HG03354 (cell line): Measurements from ENCODE around the gene GALNT1.

Source experiments
- ATAC-seq: cut with Tn5 transposase; IDR thresholded peaks from one replicate; pipeline ENCODE4 v1.9.1; 2021; ENCODE audit warnings: mild to moderate bottlenecking; ENCODE audit not compliant: unreplicated experiment, poor library complexity, severe bottlenecking

GALNT1 gene

DNA sequence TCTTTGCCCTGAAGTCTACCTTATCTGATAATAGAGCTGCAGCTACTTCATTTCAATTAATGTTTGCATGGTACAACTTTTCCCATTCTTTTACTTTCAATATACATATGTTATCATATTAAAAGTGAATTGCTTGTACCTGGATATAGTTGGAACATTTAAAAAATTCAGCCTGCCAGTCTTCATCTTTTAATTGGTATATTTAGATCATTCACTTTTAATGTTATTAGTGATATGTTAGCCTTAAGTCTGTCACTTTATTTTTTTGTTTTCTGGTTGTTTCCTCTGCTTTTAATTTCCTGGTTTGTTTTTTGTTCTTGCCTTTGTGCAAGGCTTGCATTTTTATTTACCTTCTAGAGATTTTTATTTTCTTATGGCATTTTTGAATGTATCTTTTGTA lies 158.2 kb downstream of the GALNT1 start:
- no peak for ATAC-seq

- no peak for ATAC-seq
Observed at GRCh38 chr18:35740656-35741055, 159.1 kb downstream of the GALNT1 start.

DNA sequence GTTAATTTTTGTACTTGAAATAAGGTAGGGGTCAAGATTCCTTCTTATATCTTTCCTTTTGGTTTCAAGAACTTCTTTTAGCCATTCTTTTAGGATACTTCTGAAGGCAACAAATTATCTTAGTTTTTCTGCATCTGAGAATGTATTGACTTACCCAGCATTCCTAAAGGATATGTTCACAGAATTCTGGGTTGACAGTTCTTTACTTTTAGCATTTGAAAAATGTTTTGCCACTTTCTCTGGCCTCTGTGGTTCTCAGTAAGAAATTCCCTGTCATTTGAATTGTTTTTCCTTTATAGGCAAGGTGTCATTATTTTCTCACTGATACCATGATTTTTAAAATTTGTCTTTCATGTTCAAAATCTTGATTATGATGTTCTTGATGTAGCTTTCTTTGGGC lies 162.4 kb downstream of the GALNT1 start:
- no peak for ATAC-seq

- ATAC-seq: no peak
Observed at GRCh38 chr18:35745814-35746213, 164.3 kb downstream of the GALNT1 start.

GRCh38 chr18:35746826-35747339 lies 165.3 kb downstream of the GALNT1 start:
- ATAC-seq: no peak

DNA sequence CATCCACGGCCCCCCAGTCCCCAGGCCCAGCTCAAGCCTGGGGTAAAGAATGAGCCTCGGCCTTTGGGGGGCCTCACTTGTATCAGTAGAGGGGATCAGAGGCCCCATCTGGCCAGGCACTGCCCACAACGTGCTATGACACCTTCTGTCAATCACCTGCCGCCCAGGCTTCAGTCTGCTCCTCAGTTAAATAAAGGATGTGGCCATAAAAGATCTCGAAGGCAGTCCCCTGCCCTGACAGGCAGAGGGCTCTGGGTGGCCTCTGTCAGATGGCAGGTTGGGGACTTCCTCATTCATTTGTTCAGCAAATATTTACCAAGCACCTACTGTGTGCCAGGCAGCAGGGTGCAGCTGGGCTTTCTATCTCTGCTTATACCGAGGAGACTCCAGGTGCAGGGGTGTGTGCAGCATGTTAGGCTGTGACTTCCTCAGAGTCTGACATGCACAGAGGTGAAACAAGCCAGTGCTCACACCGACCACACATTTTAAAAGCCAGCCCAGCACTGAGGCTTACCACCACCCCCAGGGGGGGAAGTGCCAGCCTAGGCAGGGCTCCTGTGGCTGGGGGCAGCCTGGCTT lies 166.4 kb downstream of the GALNT1 start:
- ATAC-seq: no peak

- ATAC-seq: no peak
Observed at GRCh38 chr18:35749701-35750100, 168.2 kb downstream of the GALNT1 start.

- ATAC-seq: no peak
Observed at GRCh38 chr18:35750929-35751328, 169.4 kb downstream of the GALNT1 start.

GRCh38 chr18:35753306-35753910 lies 171.9 kb downstream of the GALNT1 start:
- ATAC-seq: no peak

- no peak for ATAC-seq
Observed at GRCh38 chr18:35754464-35754863, 172.9 kb downstream of the GALNT1 start.

- ATAC-seq: no peak
Observed at GRCh38 chr18:35755369-35755768, 173.8 kb downstream of the GALNT1 start.

GRCh38 chr18:35756506-35757117 lies 175.1 kb downstream of the GALNT1 start:
- peak; percentile 83 for ATAC-seq
